Gastroesophageal sphincter (tissue), 3 donors: ENCODE data around the gene STRN4.

ENCODE experiments used
- CTCF ChIP-seq, 4 experiments: fragments of 200-600 bp in 2 of 4; fragments of 450-650 bp in 2 of 4; sonication (generic) in 1 of 4; IDR thresholded peaks; one replicate each; pipeline ENCODE4 v1.5.1; 2017 to 2019; ENCODE audit warnings: antibody characterized with exemption in 4 of 4, mild to moderate bottlenecking in 2 of 4, moderate library complexity in 2 of 4
- POLR2A ChIP-seq, 2 donors: fragments of 450-650 bp; IDR thresholded peaks; one replicate each; pipeline ENCODE4 v1.6.1; 2017; ENCODE audit warnings: antibody characterized with exemption in 2 of 2, mild to moderate bottlenecking in 2 of 2, moderate library complexity in 1 of 2
- POLR2AphosphoS5 ChIP-seq: sonication (generic); formaldehyde crosslinking; IDR thresholded peaks from one replicate; pipeline ENCODE4 v1.6.1; 2017; ENCODE audit warnings: antibody characterized with exemption

GRCh38 chr19:46737298-46737654 is 9.0 kb downstream of the STRN4 start:
- no peak for TF ChIP-seq CTCF (IDR thresholded peaks at IDR 0.05)
- no peak for TF ChIP-seq POLR2A (IDR thresholded peaks at IDR 0.05)
- TF ChIP-seq POLR2AphosphoS5: no peak
